ENCODE measurements around the gene DNPEP.

DNPEP gene

GRCh38 chr2:219387306-219388120 lies at the start of gene DNPEP:
TSS of gene DNPEP (minus strand) at chr2:219387912. CDS start at chr2:219387794, 118 bp downstream.
- no peaks in the 10 kb centered on the region for H3K27me3 Mint-ChIP-seq
- peak; percentile 93 to 94 for DNase-seq

DNA sequence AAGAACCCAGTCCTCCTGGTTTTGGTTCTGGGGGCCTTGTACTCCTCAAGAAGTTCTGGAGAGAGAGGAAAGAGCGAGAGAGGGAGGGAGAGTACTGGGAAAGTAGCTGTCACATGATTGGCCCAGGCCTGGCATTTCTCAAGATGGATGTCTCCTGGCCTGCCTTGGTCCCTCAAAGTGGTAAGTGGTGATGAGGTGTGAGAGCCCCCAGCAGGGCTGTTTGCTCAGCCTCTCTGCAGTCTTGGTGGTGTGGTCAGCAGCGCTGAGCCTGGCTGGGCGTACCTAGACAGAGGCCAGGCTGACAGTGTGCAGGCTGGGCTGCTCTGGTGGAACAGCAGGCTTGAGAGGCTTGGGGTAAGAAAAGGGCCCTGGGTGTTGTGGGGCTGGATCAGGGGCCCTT lies 49.4 kb upstream of the DNPEP start:
- H3K4me1 Mint-ChIP-seq: peaks cover 19% of the 10 kb centered on the region
- DNase-seq: no peak
- no peak overlapping the region for H3K27ac Mint-ChIP-seq
- H3K27me3 Mint-ChIP-seq: peaks cover 20% of the 10 kb centered on the region
- H3K9me3 Mint-ChIP-seq: no peaks in the 10 kb centered on the region
- no peak overlapping the region for H3K4me3 Mint-ChIP-seq
- ATAC-seq: no peak

More at GRCh38 chr2:219387306-219388120, at the start of gene DNPEP:
- ATAC-seq: peak; percentile 76
- Mint-ChIP-seq H3K4me1 (peaks cover 44% of the 10 kb centered on the region), H3K27ac (peak within 1 kb of the TSS; percentile 98 to 99), H3K9me3 (no peaks in the 10 kb centered on the region), H3K4me3 (peak within 1 kb of the TSS; percentile 97 to 98)

GRCh38 chr2:219436491-219436890 lies 48.8 kb upstream of the DNPEP start:
- ATAC-seq (no peak), DNase-seq (no peak)
- H3K4me1 Mint-ChIP-seq: peaks cover 17% of the 10 kb centered on the region
- peaks cover 19% of the 10 kb centered on the region for H3K27me3 Mint-ChIP-seq
- H3K4me3 Mint-ChIP-seq: no peak overlapping the region
- no peak overlapping the region for H3K27ac Mint-ChIP-seq
- H3K9me3 Mint-ChIP-seq: no peaks in the 10 kb centered on the region

DNA sequence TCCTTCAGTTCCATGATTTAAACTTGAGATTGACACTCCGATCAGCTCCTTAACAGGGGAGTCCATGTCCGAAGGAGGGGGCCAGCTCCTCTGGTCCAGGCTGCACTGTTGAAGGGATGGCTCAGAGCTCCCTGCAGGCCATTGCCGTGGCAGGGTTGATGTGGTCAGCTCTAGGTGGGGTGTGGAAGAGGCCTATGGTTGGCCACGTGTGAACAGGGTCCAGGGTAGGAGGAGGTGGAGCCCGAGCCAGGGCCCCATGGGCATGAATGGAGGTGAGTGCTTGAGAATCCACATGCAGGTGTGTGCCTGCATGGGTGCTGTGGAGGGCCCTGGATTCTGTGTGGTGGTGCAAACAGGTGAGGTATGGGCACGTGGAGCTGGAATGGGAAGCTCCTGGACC lies 48.0 kb upstream of the DNPEP start:
- Mint-ChIP-seq H3K27ac (no peak overlapping the region), H3K4me1 (peaks cover 9% of the 10 kb centered on the region), H3K4me3 (no peak overlapping the region), H3K9me3 (no peaks in the 10 kb centered on the region), H3K27me3 (peaks cover 11% of the 10 kb centered on the region)
- DNase-seq: no peak
- ATAC-seq: peak; percentile 6

- Mint-ChIP-seq H3K4me3 (peak within 1 kb of the TSS in 1 of 2 donors; percentile 19), H3K4me1 (peaks cover 9% of the 10 kb centered on the region), H3K9me3 (no peaks in the 10 kb centered on the region), H3K27me3 (peaks cover 9% of the 10 kb centered on the region), H3K27ac (no peak within 1 kb of the TSS)
- peak; percentile 21 for ATAC-seq
- no peak for DNase-seq
Measured at GRCh38 chr2:219434718-219435525, 47.2 kb upstream of the DNPEP start, which contains the start of gene SPEG. TSS of gene SPEG (plus strand) at chr2:219434843. CDS start at chr2:219434978, 135 bp downstream.

DNA sequence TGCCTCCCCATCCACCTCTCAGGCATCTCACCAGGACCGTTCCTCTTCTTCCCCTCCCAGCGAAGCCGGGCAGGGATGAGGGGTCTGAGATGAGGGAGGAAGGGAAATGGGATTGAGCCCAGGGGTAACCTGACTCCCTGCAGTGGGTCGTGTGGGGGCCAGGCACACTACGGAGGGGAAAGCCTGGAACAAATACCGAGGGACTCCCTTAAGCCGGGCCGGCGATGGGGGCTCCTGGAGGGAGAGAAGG lies 46.7 kb upstream of the DNPEP start:
- Mint-ChIP-seq H3K4me1 (peaks cover 9% of the 10 kb centered on the region), H3K27me3 (peaks cover 9% of the 10 kb centered on the region)

DNA sequence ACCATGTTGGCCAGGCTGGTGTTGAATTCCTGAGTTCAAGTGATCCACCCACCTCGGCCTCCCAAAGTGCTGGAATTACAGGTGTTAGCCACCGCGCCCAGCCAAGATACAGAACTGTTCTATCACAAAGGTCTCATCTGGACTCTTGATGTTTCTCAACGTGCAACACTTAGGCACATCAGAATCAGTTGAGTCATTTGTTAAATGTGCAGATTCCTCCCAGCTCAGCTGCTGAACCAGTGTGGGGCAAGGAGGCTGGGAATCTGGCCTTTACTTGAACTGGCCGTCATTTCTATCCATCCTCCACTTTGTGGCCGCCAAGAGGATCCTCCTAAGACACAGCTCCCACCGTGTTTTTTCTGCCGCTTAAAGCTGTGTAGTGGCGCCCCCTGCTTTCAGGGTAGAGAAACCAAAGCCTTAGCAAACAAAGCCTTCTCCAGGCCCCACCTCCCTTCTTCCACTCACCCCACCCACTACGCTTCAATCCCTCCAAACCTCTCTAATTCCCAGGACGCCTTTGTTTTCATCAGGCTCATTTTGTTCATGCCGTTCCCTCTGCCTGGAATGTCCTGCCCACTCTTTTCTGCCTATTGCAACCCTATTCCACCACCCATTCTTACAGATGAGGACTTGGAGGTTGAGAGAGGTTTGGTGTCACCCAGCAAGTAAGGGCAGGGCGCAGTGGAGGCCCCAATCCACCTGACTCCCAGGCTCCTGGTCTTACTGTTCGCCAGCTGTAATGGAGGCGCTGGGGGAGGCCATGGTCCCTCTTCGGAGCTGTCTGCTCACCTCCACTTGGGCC lies 46.2 kb upstream of the DNPEP start:
- peak in 1 of 2 donors; percentile 39 for DNase-seq
- no peak for ATAC-seq
- H3K27me3 Mint-ChIP-seq: peaks cover 9% of the 10 kb centered on the region
- no peak overlapping the region for H3K4me3 Mint-ChIP-seq
- peaks cover 9% of the 10 kb centered on the region for H3K4me1 Mint-ChIP-seq
- H3K27ac Mint-ChIP-seq: no peak overlapping the region
- no peaks in the 10 kb centered on the region for H3K9me3 Mint-ChIP-seq

More for the DNA sequence above, 46.7 kb upstream of the DNPEP start:
- ATAC-seq: no peak
- H3K4me3 Mint-ChIP-seq: no peak overlapping the region
- no peaks in the 10 kb centered on the region for H3K9me3 Mint-ChIP-seq
- DNase-seq: no peak
- H3K27ac Mint-ChIP-seq: no peak overlapping the region

DNA sequence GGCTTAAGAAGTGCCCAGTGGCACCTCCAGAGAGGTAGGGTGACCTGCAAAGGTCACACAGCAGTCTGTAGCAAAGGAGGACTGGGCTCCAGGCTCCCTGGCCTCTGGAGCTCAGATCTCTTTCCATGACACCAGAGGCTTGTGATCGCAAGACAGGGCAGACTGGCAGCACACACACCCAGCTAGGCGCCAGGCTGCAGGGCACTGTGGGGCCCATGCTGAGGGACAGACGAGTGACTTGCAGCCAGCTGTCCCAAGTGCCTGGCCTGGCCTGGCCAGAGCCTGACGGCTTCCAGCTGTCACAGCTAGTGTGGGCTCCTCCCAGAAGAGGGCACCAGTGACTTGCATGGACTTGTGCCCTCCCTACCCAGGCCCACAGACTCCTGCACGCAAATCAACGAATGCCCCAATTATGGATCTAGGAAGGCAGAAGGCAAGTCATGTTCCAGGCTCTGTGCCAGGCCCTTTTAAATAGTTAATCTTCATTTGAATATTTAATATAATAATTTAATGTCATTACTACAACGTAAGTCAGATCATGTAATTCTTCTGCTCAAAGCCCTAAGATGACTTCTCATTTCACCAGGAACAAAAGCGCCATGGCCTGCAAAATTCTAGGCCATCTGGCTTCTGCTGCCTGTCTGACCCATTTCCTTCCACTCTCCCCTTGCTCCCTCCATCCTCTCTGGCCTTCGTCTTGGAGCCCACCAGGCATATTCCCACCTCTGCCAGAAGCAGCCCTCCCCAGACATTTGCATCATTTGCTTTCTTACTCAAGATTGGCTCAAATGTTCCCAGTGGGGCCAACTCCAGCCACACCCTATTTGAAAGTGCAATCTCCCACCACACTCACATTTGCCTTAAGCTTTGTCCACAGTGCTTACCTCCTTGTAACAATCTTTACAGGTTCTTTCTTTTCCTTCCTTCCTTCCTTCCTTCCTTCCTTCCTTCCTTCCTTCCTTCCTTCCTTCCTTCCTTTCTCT lies 43.2 kb upstream of the DNPEP start:
- Mint-ChIP-seq H3K27ac (no peak overlapping the region), H3K4me1 (peaks cover 8% of the 10 kb centered on the region), H3K27me3 (peaks cover 24% of the 10 kb centered on the region), H3K4me3 (no peak overlapping the region), H3K9me3 (no peaks in the 10 kb centered on the region)
- no peak for DNase-seq
- ATAC-seq: peak; percentile 41

DNA sequence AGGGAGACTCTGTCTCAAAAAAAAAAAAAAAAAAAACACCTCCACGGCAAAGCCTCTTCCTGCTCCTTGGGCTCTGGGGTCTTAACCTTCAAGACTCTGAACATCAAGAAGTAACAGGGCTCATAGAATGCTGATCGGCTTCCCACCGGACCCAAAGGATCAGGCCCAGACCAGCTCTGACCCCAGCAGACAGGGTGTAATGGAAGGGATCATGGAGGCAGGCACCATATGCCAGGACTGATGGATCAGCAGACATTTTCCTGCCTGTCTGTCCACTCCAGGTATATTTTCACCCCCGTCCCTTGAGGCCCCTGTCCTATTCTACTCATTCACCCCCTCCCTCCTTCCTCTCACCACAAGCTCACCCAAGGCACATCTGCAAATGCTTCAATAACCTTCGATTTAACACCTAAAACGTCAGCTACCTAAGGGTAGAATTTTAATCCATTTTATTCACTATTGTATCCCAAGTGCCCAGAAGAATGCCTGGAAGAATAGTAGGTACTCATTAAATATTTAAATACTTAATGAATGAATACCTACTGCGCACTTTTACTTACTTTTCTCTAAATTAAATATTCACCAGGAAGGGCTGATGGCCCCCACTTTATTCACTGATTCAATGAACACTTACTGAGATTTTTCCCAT lies 42.4 kb upstream of the DNPEP start:
- H3K9me3 Mint-ChIP-seq: no peaks in the 10 kb centered on the region
- H3K4me1 Mint-ChIP-seq: no peaks in the 10 kb centered on the region
- H3K4me3 Mint-ChIP-seq: no peak overlapping the region
- no peak overlapping the region for H3K27ac Mint-ChIP-seq
- DNase-seq (no peak), ATAC-seq (no peak)
- H3K27me3 Mint-ChIP-seq: peaks cover 33% of the 10 kb centered on the region

GRCh38 chr2:219428469-219428868 lies 40.8 kb upstream of the DNPEP start:
- peaks cover 27% of the 10 kb centered on the region for H3K27me3 Mint-ChIP-seq
- ATAC-seq (no peak), DNase-seq (no peak)
- H3K4me1 Mint-ChIP-seq: no peaks in the 10 kb centered on the region
- no peaks in the 10 kb centered on the region for H3K9me3 Mint-ChIP-seq
- no peak overlapping the region for H3K4me3 Mint-ChIP-seq
- no peak overlapping the region for H3K27ac Mint-ChIP-seq

DNA sequence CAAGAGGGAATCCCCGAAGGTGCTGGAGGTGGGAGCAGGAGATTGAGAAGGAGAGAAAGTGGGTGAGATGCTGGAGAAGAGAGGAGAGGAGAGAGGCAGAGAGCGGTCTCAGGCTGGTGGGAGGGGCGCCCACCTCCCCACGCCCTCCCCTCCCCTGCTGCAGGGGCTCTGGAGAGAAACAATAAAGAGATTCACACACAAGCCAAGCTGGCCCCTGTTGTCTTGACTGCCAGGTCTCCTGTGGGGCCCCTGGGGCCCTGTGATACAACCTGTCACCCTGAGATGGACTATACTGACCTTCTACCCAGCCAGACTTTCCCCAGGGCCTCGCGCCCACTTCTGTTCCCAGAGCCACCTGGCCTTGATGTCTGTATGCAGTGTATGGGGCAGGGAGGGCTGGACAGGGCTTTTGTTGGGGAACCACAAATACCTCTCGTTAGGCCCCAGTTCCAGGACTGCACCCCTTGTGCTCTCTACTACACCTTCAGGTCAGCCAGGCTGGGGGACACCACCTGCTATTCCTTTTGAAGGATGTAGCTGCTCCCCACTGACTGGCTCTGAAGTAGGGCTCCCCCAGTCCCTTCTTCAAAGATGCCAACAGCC lies 38.9 kb upstream of the DNPEP start:
- no peak for DNase-seq
- no peaks in the 10 kb centered on the region for H3K4me1 Mint-ChIP-seq
- H3K4me3 Mint-ChIP-seq: no peak overlapping the region
- H3K9me3 Mint-ChIP-seq: no peaks in the 10 kb centered on the region
- ATAC-seq: peak; percentile 25
- no peak overlapping the region for H3K27ac Mint-ChIP-seq
- peaks cover 34% of the 10 kb centered on the region for H3K27me3 Mint-ChIP-seq

DNA sequence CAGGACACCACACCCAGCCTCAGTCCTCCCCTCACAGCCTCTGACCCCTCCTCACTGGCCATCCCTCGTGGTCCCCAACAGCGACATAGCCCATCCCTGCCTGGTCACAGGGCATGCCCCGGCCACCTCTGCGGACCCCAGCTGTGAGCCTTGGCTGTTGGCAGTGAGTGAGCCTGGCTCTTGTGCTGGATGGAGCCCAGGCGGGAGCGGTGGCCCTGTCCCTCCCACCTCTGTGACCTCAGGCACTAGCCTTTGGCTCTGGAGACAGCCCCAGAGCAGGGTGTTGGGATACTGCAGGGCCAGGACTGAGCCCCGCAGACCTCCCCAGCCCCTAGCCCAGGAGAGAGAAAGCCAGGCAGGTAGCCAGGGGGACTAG lies 38.3 kb upstream of the DNPEP start:
- ATAC-seq (no peak), DNase-seq (no peak)
- Mint-ChIP-seq H3K4me3 (no peak overlapping the region), H3K27me3 (peaks cover 40% of the 10 kb centered on the region), H3K27ac (no peak overlapping the region), H3K4me1 (no peaks in the 10 kb centered on the region), H3K9me3 (no peaks in the 10 kb centered on the region)

- no peak overlapping the region for H3K4me3 Mint-ChIP-seq
- ATAC-seq (peak; percentile 23), DNase-seq (no peak)
- H3K27ac Mint-ChIP-seq: peak overlapping the region in 1 of 2 donors; percentile 91
- no peaks in the 10 kb centered on the region for H3K4me1 Mint-ChIP-seq
- no peaks in the 10 kb centered on the region for H3K9me3 Mint-ChIP-seq
- H3K27me3 Mint-ChIP-seq: peaks cover 46% of the 10 kb centered on the region
Measured at GRCh38 chr2:219425238-219426067, 37.7 kb upstream of the DNPEP start.

All from stimulated activated naive CD8-positive, alpha-beta T cell treated with anti-CD3 and anti-CD28 coated beads, Interleukin-15, amount 100 ng/mL, for 72 hours (primary cell).